A673 (cell line): ENCODE data around the gene CARS2.

Experiments
- CTCF ChIP-seq: fragments of 300-800, 200-600 bp; sonication (generic); conservative IDR thresholded peaks from 2 replicates; pipeline ENCODE4 v1.5.1; 2017; ENCODE audit warnings: low read depth, mild to moderate bottlenecking, antibody characterized with exemption, low read length, moderate library complexity, mixed read lengths
- EZH2 ChIP-seq: fragments of 200-600 bp; sonication (generic); IDR thresholded peaks from 2 replicates; pipeline ENCODE4 v1.6.1; 2017; ENCODE audit warnings: borderline replicate concordance, low read depth, mild to moderate bottlenecking, mixed read lengths, antibody characterized with exemption, low read length; ENCODE audit not compliant: poor library complexity, severe bottlenecking

- TF ChIP-seq CTCF (no peak), EZH2 (no peak)
Observed at GRCh38 chr13:110662777-110663443, 43.0 kb downstream of the CARS2 start.
